ACHN (cell line): ENCODE results near the gene EXOSC2.
A peak's percentile ranks its signal among the peaks of the same experiment; 100 is the strongest.

Source experiments
- DNase-seq: peaks from one replicate; pipeline ENCODE4 v3.0.0-alpha.2; 2015
- in situ Hi-C: cut with HindIII; loops from 2 replicates; pipeline ENCODE4 v1.10.0; 2017; ENCODE audit warnings: low sequenced_read_pairs, low pct_ligation_motif_present, low pct_unique_long_range_greater_than_20kb

Gene EXOSC2

DNA sequence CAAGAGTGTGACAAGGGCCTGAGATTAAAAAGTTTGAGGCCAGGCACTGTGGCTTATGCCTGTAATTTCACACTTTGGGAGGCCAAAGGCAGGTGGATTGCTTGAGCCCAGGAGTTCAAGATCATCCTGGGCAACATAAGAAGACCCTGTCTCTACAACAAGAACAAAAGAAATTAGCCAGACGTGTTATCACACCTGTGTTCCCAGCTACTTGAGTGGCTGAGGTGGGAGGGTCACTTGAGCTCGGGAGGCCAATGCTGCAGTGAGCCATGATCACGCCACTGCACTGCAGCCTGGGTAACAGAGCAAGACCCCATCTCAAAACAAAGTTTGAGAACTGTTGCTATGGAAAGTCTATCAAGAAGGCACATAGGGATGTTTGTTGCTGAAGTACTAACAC lies 25.0 kb downstream of the EXOSC2 start:
- in situ Hi-C loops: no loop called here
- no peak for DNase-seq

DNA sequence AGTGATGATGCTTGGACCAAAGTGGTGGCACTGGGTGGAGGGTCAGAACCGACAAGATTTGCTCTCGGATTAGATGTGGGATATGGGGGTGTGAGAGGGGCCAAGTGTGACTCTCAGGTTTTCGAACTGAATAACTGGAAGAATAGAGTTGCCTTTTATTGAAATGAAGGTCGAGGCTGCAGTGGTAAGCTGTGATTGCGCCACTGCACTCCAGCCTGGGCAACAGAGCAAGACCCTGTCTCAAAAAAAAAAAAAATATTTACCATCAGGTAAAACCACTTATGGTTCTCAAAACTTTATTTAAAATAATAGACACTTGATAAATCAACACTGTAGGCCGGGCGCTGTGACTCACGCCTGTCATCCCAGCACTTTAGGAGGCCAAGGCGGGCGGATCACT lies 27.2 kb downstream of the EXOSC2 start:
- in situ Hi-C loops: no loop called here
- no peak for DNase-seq

- DNase-seq: no peak
- in situ Hi-C loops: no loop called here
Measured at GRCh38 chr9:130728721-130729120, 35.1 kb downstream of the EXOSC2 start.

DNA sequence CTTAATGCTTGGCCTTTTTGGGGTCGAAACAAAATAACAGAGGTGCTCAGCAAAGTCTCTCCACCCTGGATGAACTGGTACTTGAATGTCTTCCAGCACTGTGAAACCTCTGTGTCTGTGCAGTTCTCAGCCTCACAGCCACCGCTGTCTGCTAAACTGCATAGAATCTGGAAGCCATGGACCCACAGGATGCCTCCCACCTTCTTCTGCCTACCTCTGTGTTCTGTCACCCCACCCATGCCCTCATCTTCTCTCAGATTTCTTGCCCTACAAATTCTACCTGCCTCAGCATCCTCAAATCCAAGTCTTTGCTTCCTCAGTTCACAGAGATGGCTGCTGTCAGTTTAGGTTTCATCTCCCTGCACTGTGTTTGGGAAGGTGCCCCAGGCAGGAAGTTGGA lies 35.6 kb downstream of the EXOSC2 start:
- DNase-seq: no peak
- in situ Hi-C loops: no loop called here

GRCh38 chr9:130731355-130731754 lies 37.8 kb downstream of the EXOSC2 start:
- no peak for DNase-seq
- in situ Hi-C loops: no loop called here

GRCh38 chr9:130732136-130732535 lies 38.6 kb downstream of the EXOSC2 start:
- peak; percentile 12 for DNase-seq
- in situ Hi-C loops: no loop called here

DNA sequence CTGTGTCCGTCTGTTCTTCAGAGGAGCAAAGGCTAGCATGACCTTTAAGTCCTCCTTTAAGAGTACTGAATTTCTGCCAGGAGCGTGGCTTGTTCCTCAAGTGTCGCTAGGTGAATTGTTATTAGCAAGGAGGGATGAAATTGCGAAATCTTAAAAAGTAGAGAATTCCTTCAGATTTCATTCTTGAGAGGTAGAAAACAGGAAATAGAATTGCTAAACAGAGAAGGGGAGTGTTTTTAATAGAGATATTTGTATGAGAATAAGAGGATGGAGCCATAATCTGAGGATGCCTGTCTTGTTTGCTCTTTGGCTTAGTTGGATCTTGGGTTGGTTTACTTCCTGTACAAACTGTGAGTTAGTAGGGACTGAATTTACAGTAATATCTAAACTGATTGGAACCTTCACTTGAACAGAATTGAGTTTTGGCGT lies 39.2 kb downstream of the EXOSC2 start:
- in situ Hi-C loops: no loop called here
- no peak for DNase-seq

- in situ Hi-C loops: no loop called here
- DNase-seq: no peak
Measured at GRCh38 chr9:130735566-130735965, 42.0 kb downstream of the EXOSC2 start.

- DNase-seq: no peak
- in situ Hi-C loops: no loop called here
Measured at GRCh38 chr9:130736834-130737233, 43.3 kb downstream of the EXOSC2 start.

DNA sequence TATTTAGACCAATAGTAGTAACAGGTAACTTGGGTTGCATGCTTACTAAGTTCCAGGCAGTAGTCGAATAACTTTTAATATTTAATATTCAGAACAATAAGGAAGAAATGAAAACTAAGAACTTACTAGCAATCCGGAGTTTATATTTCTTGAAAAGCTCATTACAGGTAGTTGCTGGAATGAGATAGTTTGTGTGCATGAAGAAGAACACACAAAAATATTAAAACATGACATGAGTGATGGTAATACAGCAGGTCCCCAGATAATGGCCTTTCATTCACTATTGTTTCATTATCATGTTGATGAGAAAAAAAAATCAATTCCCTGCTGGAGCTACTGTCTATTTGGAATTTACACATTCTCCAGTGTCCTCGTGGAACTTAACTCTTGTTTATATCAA lies 44.7 kb downstream of the EXOSC2 start:
- DNase-seq: no peak
- in situ Hi-C loops: no loop called here

- no peak for DNase-seq
- in situ Hi-C loops: no loop called here
Measured at GRCh38 chr9:130739081-130739480, 45.5 kb downstream of the EXOSC2 start.

- in situ Hi-C loops: no loop called here
- DNase-seq: no peak
Measured at GRCh38 chr9:130740218-130741023, 46.8 kb downstream of the EXOSC2 start.

GRCh38 chr9:130741024-130741305 lies 47.4 kb downstream of the EXOSC2 start:
- in situ Hi-C loops: no loop called here
- no peak for DNase-seq

DNA sequence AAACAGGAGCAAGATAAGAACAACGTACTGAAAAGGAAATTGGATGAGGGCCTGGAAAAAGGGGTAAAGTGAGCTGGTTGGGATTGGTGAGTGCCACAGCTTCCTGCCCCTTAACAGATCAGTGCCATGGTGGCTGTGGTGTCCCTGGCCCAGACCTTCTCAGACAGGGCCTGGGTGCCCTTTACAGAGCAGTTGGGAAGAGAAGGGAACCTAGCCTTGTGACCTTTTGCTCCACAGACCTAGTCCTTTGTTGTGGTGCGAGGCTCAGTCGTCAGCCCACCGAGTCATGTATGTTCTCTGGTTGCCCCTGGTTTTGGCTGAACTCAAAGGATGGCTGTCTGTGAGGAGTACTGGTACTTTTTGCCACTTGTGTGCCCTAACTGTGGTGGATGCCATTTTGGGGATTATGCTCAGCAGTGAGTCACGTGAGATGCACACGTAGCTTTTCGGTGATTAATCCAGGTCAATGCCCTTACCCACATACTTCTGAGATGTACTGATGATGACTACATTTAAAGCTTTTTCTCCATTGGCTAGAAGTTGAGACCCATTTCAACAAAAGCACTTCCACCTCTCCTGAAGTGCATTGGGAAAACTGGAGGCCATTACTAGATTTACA lies 48.4 kb downstream of the EXOSC2 start:
- in situ Hi-C loops: no loop called here
- peak; percentile 44 for DNase-seq

GRCh38 chr9:130743656-130744055 lies 50.1 kb downstream of the EXOSC2 start:
- in situ Hi-C loops: no loop called here
- no peak for DNase-seq

- DNase-seq: no peak
- in situ Hi-C loops: no loop called here
Measured at GRCh38 chr9:130745210-130745800, 51.7 kb downstream of the EXOSC2 start.

DNA sequence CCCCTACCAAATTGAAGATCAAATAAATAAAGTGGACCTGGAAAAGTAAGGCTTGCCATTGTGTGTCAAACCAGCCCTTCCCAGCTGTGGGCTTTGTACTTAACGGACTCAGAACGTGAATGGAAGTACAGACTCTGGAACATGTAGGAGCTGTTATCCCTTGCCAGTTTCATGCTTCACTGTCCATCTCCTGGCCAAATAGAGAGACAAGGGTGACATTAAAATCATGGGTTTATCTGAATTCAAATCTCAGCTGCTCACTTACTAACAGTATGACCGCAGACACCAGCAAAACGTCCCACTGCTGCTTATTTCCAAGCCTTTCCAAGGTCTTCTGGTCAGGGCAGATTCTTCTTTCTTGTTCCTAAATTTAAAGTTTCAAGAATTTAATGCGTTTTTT lies 52.2 kb downstream of the EXOSC2 start:
- in situ Hi-C loops: no loop called here

GRCh38 chr9:130746434-130747212 lies 53.0 kb downstream of the EXOSC2 start:
- DNase-seq: no peak
- in situ Hi-C loops: no loop called here

More for the DNA sequence above, 52.2 kb downstream of the EXOSC2 start:
- no peak for DNase-seq

DNA sequence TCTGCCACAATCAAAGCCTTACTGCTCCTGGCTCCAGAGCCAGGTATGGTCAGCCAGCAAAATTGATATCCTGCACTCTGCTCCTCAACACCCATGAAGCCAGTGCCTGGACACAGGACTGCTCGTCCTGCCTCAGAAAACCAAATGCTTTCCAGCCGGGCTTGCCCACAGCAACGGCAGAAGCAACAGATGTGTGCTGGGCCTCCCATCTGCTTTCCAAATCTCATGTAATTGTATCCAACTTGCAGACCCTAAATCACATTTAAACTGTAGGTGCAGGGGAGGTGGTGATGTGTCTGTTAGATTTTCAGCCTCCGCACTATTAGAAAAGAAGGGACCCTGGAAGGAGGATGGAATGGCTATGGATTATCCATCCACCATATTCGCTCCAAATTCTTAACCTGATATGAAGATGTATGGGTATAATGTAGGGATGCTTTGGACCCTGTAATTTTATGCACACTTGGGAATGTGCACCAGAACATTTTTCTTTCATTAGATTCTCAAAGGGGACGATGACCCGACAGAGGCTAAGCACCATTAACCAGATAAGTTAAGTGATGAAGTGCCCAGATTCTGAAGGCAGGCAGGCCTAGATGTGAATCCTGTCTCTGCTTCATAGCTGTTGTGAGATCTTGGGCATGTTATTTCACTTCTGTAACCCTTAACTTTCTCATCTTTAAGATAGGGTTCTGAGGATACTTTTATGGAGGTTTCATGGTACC lies 58.2 kb downstream of the EXOSC2 start:
- in situ Hi-C loops: no loop called here
- DNase-seq: no peak
